GM19025 (cell line): ENCODE results near the gene CD300H.
"Not testable (repeated sequence)": the region's sequence is repeated elsewhere in the genome, so short reads cannot be mapped to it uniquely, and the experiment has no call there.

ENCODE experiments used
- ATAC-seq: cut with Tn5 transposase; IDR thresholded peaks from one replicate; pipeline ENCODE4 v1.9.1; 2021; ENCODE audit warnings: mild to moderate bottlenecking, low read depth, moderate library complexity; ENCODE audit not compliant: unreplicated experiment

CD300H gene

DNA sequence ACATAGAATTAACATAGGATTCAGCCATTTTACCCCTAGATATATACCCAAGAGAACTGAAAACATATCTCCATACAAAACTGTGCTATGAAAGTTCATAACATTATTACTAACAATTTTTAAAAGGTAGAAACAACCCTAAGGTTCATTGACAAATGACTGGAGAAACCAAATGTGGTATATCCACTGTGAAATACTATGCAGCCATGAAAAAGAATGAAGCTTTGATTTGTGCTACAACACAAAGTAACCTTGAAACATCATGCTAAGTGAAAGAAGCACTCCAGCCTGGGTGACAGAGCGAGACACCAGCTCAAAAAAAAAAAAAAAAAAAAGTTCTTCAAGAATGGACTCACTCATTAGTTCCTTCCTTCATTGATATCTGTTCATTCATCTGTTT lies 24.2 kb upstream of the CD300H start:
- ATAC-seq: no peak

DNA sequence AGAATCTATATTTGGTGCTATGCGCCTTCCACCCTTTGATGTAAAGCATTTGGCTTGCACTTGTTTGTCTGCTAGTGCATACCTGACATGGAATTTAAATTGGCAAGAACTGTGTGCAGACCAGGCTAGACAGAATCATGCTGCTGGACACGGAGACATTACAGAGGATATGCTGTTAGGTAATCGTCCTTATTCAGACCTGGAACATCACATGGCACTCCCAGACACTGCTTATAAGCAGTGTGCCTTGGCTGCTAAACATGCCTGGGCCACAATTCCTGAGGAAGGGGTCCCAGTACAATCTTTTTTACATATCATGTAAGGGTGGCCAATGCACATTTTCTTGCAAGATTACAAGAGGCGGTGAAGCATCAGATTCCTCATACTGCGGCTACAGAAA lies 18.4 kb upstream of the CD300H start:
- no peak for ATAC-seq

DNA sequence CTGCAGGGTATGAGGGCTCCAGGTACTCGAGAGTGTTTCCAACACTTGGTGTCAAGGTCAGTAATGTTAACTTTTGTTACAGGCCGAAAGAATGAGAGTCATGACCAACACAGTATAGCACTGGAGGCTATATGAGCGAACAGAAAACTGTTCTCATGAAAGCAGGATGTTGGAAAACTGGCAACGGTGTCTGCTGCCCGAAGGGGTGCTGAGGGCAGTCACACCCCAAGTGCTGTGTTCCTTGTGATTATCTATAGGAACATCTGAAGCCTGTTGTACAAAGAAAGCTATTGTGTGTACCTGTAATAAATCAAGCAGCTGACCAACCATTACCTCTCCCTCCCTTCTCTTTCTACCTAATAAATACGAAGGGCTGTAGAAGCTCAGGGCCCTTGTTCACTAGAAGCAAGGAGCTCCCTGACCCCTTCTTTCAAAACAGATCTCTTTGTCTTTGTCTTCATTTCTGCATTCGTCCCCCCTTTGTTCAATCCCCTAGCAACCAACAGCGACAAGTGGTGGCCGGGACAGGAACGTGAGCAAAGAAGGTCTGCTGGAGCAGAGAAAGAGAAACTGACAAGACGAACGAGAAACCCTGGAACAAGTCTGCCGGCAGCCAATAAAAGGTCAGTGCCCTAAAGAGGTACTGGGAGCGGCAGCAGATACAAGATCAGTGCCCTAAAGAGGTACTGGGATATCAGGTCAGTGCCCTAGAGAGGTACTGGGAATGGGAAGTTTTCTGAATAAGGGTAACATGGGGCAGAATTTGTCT lies 17.2 kb upstream of the CD300H start:
- ATAC-seq: no peak

DNA sequence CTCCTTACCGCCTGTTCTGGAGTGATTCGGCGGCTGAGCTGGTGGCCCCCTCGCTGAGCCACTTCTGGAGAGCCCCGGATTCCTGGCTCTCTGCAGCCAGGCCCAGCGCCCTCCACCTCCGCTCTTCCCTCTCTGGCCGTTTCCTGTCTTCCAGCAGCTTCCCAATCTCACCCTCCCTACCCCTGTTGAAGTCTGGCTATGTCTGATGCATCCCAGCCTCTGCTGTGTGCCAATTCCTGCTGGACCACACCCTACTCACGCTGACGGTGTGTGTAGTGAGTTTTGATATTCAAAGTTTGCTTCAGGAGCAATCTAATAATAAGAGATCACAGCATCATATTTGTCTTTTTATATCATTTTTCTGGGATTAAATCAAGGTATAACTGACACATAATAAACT lies 15.3 kb upstream of the CD300H start:
- ATAC-seq: no peak

DNA sequence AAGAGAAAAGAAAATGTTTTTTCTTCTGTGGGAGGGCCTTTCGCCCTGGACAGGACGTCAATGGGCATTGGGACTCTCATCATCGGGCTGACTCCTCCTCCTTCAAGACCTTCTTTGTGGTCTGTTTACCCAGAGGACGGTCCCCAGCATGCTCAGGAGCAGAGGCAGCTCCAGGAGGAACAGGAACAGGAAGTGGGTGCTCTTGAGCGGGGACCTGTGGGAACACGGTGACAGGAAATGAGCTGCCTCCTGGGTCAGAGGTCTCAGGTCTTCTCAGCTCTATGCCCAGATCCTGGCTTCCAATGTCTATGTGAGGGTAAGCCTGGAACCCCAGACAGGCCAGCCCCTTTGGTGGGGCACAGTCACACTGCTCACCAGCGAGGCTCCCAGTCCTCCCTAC lies 12.6 kb upstream of the CD300H start:
- ATAC-seq: no peak

DNA sequence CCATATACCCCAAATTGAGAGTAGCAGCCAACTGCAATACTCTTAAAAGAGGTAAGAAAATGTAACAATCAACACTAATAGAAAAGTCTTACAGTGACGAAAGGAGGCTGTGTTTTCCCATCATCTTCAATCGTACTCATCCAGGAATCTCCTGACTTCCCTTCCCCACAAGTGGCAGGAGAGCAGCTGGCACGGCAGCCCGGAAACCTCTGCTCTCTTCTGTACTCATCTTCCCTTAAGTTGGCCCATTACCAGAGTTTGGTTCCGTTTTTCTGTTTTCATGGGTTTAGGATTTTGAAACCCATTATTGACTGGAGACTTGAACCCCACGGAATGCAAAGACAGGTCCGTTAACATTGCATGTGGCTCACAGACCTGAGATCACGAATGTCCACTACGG lies 11.7 kb upstream of the CD300H start:
- no peak for ATAC-seq

DNA sequence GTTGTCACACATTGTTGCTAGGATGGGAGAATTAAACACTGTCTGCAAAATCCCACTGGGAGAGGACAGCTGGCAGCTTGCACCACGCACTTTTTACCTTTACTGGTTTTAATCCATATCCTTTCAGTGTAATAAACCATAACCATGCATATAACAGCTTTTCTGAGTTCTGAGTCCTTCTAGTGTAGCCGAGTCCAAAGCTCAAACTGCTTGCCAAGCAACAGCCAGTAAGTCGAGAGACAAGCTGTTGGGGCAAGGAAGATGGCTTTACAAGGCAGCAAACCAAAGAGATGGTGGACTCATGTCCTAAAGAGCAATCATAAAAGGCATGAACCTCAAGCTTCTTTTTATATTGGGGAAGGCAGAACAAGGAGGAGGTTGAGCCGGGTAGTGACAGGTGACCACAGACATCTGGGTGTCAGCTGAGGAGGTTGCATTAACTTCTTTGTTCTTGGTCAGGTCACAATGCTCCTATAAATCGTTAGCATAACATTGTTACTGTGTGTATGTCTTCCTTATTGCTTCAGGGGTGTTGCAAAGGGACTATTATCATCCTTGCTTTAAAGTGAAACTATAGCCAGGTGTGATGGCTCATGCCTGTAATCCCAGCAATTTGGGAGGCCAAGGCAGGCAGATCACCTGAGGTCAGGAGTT lies 7.3 kb upstream of the CD300H start:
- ATAC-seq: no peak

DNA sequence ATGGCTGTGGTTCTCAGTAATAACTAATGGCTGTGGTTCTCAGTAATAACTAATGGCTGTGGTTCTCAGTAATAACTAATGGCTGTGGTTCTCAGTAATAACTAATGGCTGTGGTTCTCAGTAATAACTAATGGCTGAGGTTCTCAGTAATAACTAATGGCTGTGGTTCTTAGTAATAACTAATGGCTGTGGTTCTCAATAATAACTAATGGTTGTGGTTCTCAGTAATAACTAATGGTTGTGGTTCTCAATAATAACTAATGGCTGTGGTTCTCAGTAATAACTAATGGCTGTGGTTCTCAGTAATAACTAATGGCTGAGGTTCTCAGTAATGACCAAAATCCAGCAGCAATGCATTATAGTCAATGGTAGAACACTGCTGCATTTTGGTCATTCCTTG lies 6.3 kb upstream of the CD300H start:
- not testable (repeated sequence) for ATAC-seq

DNA sequence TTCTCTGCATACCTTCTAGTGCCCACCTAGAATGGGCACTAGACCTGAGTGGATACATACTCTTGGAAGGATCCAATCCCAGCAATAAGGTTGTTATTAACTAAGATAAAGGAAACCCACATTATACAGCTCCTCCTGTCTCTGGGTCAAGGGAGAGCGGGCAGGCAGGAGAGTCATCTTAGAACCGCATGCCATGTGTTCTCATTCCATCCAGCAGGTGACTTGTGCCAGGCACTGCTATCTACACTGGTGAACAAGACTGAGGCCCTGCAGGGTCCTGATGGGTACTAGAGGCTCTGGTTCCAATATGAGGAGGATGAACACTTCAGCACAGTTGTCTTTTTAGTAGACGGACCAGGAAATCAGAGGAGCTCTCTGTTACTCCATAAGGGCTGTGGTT lies 5.9 kb upstream of the CD300H start:
- ATAC-seq: no peak

DNA sequence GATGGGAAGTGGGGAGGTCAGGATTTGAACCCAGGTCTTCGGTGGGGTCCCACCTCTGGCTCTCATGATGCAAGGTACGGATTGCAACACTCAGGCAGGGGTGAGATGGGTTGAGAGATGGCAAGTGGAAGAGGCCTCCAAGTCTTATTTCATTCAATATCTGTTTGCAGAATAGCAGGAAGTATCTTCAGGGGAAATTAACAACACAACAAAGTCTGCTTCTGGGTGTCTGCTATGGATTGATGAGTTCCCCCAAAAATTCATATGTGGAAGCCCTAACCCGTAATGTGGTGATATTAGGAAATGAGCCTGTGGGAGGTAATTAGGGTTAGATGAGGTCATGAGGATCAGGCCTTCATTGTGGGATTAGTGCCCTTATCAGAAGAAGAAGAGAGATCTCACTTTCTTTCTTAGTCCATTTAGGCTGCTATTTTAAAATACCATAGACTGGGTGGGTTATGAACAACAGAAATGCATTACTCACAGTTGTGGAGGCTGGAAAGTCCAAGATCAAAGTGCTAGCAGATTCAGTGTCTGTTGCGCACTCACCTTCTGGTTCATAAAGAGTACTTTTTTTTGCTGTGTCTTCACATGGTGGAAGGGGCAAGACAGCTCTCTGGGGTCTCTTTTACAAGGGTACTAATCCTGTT lies 4.4 kb upstream of the CD300H start:
- no peak for ATAC-seq

DNA sequence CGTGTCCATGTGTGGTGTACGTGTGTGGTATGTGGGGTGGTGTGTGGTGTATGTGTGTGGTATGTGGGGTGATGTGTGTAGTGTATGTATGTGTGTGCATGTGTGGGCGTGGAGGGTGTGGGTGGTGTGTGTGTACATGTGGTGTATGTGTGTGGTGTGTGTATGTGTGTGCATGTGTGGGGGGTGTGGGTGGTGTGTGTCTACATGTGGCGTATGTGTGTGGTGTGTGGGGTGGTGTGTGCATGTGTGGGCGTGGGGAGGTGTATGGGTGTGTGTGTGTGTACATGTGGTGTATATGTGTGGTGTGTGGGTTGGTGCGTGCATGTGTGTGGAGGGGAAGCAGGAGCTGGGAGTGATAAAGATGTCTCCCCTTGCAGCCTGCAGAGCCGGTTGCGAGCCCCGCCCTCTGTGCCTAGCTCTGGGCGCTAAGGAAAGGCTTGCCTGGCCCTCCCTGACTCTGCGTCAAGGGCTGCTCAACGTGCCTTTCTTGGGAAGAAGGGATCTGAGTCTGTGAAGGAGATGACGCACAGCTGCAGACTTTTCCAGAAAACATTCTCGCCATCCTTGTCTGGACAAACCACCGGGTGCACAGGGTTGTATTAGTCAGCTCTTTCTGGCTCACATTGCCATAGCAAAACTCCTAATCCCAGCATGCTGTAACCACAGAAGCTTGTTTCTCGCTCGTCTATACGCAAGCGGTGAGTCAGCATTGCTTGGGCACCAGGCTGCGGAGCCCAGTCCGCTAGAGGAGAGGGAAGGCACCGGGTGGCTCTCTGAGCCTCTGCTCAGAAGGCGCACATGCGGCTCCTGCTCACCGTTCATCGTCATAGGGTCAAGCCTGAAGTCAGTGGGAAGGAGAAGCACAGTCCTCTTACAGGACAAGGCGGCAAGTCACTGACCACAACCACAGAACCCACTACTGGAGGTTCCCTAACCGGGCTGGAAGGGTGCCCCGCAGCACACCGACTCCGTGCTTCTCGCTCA lies 2.0 kb upstream of the CD300H start:
- no peak for ATAC-seq

DNA sequence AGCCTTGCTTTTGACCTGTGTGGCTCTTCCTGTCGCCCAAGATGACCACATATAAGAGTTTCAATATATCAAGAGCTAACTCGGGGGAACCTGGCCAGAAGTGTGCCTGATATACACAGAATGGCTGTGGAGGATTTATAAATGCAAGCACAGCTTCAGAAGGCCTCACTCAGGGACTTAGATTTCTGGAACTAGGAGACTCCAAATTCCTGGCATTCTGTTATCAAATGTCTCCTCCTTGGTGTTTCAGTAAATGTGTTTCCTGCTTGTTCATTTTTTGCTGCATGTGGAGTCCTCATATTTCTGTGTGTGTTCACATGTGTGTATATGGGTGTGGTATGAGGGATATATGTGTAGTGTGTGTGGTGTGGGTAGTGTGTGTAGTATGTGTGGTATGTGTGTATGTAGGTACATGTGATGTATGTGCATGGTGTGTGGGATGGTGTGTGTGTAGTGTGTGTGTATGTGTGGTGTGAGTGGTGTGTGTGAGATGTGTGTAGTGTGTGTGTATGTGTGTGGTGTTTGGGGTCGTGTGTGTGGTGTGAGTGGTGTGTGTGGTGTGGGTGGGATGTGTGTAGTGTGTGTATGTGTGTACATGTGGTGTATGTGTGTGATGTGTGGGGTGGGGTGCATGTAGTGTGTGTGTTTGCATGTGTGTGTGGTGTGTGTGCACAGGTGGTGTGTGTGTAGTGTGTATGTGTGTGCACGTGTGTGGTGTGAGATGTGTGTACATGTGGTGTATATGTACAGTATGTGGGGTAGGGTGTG lies 981 bp upstream of the CD300H start:
- ATAC-seq: no peak

DNA sequence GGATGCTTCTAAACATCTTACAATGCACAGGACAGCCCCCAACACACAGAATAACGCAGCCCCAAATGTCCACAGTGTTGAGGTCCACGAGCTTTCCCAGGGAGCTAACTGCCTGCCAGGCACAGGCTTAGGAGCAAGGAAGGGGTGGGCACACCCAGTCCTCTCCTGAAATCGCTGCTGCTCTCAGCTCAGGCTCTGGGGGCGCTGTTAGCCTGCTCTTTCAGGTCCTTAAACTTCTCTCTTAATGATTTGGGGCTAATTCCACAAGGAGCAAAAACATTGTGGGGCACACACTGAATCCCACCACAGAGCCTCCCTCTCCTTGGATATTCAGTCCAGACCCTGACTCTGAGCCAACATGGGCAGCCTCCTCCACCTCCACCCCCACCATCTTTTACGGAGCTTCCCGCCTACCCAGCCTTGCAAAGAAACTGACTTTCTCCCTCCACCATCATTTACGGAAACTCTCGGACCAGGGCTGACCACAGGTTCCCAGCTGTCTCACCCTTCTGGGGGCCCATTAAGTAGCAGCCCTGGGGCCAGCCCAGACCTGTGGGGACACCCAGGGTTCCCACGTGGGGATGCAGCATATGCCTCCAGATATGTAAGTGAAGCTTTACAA lies 1.1 kb downstream of the CD300H start:
- ATAC-seq: no peak

DNA sequence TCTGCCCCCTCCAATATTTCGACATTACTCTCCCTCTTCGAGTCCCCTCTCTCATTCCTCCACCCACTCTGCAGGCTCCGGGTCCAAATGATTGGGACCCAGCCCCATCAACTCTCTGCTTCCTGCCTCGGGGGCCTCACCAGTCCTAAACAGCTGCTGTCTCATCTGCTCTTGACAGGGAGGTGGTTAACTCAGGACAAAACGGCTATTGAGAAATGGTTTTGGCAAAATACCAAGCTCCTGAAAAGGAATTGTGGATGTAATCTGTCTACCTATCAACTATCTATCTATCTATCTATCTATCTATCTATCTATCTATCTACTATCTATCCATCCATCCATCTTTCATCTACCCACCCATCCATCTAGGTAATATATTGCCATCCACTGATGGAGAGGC lies 2.2 kb downstream of the CD300H start:
- ATAC-seq: no peak

DNA sequence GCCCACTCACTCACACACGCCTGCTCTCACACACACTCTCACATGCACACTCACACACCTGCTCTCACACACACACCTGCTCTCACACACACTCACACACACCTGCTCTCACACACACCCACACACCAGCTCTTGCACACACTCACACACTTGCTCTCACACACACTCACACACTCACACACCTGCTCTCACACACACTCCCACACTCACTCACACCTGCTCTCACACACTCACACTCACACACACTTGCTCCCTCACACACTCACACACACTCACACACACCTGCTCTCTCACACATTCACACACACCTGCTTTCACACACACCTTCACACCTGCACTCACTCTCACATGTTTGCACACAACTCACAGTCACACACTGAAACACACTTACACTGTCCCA lies 4.0 kb downstream of the CD300H start:
- no peak for ATAC-seq

DNA sequence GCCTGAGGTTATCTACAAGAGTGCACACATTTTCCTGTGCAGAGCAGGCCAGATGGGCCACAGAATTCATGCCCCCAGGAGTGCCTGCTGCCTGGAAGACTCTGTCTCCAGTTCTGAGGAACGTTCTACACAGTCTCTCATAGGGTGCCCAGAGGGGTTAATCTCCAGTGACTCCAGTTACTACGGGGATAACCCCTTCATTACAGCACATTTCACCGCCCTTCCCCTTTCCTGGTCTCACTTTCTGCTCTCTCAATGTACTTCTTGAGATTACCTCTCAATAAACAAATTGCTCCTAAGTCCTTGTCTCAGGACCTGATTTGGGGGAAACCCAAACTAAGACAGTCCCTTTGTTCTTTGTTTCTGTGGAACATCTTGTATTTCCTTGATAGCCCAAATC lies 5.7 kb downstream of the CD300H start:
- ATAC-seq: no peak

DNA sequence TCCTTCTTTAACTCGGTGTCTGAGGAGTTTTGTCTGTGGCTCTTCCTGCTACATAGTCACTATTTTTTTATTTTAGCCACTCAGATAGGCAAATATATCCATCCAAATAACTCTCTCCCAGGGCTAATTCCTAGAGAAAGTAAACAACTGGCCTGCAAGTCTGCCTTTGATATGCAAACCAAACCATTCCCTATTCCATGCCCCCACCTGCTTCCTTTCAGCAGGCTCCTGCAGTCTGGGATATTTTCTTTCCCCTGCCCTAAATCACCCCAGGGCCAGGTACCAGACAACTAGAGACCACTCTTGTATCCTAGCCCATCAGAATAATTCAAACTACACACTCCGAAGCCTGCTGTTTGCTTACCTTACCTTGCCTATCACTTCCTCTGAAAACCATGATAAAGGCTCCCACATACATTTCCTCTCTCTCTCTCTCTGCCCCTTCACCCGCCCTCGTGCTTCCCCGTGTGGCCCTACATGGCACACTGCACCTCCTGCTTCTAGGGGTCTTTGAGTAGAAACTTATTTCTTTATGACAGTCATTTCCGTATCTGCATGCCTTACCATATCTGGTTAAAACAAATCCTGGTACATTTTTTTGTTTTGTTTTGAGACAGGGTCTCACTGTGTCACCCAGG lies 8.3 kb downstream of the CD300H start:
- ATAC-seq: no peak

DNA sequence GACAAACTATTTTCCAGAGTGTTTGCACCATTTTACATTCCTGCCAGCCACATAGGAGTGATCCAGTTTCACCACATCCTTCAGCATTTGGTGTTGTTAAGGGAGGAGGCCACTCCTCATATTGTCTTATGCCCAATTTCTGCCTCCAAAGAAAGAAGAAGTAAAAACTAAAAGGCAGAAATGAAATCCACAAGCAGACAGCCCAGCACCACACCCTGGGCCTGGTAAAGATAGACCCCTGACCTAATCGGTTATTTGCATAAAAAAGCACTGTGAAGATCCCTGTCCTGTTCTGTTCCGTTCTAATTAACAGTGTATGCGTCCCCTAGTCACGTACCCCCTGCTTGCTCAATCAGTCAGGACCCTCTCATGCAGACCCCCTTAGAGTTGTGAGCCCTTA lies 8.9 kb downstream of the CD300H start:
- ATAC-seq: not testable (repeated sequence)

DNA sequence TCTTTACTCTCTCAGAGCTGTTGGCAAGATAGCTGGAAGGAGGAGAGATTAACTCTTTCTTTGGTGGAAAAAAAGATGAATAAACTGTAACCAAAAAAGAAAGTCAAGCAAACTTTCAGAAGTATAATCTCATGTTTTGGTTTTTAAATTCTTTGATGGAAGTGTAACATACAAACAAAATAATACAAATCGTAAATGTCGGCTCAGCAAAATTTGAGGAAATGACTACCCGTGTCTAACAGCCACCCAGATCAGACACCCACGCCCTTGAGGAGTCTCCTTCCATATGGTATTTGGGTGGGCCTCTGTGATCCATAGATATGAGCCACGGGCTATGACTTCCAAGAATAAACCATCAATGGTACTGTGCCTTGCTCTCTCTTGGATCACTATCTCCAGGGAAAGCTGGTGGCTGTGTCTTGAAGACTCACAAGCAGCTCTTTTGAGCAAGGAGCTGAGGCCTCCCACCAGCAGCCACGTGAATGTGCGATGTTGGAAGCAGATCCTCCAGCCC lies 11.8 kb downstream of the CD300H start:
- ATAC-seq: no peak
